Hypothalamus (tissue), 51 donors: ENCODE measurements around the gene ACKR2.

ENCODE experiments used
- DNase-seq, 51 donors: peaks; one replicate each; lab custom pipeline; 2025; lab: John Stamatoyannopoulos, UW

The ACKR2 gene

DNA sequence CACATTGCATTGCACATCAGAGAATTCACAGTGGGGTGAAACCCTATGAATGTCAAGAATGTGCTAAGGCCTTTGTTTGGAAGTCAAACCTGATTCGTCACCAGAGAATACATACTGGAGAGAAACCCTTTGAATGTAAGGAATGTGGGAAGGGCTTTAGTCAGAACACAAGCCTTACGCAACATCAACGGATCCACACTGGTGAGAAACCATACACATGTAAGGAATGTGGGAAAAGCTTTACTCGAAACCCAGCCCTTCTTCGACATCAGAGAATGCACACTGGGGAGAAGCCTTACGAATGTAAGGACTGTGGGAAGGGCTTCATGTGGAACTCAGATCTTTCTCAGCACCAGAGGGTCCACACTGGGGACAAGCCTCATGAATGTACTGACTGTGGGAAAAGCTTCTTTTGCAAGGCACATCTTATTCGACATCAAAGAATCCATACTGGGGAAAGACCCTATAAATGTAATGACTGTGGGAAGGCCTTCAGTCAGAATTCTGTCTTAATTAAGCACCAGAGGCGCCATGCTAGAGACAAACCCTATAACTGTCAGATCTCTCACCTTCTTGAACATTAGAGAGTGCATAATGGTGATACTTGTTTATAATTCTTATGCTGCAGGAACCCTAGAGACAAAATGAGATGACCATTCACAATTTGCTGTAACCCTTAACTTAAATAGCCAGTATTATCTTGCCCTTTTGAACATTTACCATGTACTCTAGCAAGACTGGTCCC lies 105.7 kb downstream of the ACKR2 start:
- DNase-seq: no peak
